ENCODE results near the gene PAFAH2. TPM values are rescaled to one million over a fixed set of nuclear protein-coding genes. Genes with fewer than 3 reads are reported as not detected.

Gene PAFAH2
- total and polyA plus RNA-seq, 4 donors, result 9.0 to 13.8 (median 10.8) TPM

DNA sequence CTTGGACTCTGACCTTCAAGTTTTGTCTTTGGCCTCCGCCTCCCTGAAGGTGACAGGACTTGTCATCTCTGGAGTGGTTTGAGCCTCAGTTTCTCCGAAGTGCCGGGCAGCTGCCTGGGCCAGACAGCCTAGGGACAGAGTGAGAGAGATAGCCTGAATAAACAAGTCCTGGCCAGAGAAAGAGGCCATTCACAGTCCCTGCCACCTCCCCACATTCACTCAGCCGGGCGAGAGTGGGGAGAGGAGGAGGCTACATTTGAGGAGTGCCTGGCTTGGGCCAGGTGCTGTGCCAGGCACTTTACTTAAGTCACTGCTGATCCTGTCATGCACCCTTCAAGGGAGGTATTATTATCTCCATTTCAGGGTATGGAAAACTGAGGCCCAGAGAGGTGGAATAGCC lies 27.2 kb upstream of the PAFAH2 start:
- no peak for DNase-seq (ENCODE audit: low spot score)
- Histone ChIP-seq H3K27ac (ENCODE audit: low read depth in 1 of 2, low read length in 2 of 2) (no peak overlapping the region), H3K9me3 (ENCODE audit: control insufficient read depth in 4 of 4, low read length in 3 of 4) (no peaks in the 10 kb centered on the region), H3K4me3 (ENCODE audit: low read depth in 1 of 3, low read length in 3 of 3) (no peak overlapping the region), H3K9ac (ENCODE audit: low read depth in 1 of 2, low read length in 2 of 2) (no peak overlapping the region), H3K4me1 (ENCODE audit: control insufficient read depth in 4 of 4, insufficient read depth in 4 of 4, low read length in 3 of 4) (peaks cover 0 to 2% (median 0%) of the 10 kb centered on the region in 4 donors), H3K36me3 (ENCODE audit: control insufficient read depth in 4 of 4, insufficient read depth in 3 of 4, low read depth in 1 of 4, low read length in 3 of 4) (no peaks in the 10 kb centered on the region), H3K27me3 (ENCODE audit: control insufficient read depth in 4 of 4, insufficient read depth in 4 of 4, low read length in 3 of 4) (no peaks in the 10 kb centered on the region)
- WGBS, result 72% methylated on average over 5 of the region's 5 CpGs
- no peak for TF ChIP-seq RXRA (IDR thresholded peaks at IDR 0.05)
- TF ChIP-seq, protein P1, sequence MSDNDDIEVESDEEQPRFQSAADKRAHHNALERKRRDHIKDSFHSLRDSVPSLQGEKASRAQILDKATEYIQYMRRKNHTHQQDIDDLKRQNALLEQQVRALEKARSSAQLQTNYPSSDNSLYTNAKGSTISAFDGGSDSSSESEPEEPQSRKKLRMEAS (IDR thresholded peaks at IDR 0.05), result no peak
- TF ChIP-seq, protein P2, sequence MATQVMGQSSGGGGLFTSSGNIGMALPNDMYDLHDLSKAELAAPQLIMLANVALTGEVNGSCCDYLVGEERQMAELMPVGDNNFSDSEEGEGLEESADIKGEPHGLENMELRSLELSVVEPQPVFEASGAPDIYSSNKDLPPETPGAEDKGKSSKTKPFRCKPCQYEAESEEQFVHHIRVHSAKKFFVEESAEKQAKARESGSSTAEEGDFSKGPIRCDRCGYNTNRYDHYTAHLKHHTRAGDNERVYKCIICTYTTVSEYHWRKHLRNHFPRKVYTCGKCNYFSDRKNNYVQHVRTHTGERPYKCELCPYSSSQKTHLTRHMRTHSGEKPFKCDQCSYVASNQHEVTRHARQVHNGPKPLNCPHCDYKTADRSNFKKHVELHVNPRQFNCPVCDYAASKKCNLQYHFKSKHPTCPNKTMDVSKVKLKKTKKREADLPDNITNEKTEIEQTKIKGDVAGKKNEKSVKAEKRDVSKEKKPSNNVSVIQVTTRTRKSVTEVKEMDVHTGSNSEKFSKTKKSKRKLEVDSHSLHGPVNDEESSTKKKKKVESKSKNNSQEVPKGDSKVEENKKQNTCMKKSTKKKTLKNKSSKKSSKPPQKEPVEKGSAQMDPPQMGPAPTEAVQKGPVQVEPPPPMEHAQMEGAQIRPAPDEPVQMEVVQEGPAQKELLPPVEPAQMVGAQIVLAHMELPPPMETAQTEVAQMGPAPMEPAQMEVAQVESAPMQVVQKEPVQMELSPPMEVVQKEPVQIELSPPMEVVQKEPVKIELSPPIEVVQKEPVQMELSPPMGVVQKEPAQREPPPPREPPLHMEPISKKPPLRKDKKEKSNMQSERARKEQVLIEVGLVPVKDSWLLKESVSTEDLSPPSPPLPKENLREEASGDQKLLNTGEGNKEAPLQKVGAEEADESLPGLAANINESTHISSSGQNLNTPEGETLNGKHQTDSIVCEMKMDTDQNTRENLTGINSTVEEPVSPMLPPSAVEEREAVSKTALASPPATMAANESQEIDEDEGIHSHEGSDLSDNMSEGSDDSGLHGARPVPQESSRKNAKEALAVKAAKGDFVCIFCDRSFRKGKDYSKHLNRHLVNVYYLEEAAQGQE (IDR thresholded peaks at IDR 0.05), result no peak
- no peak for TF ChIP-seq JUND (IDR thresholded peaks at IDR 0.05)
- no peak for TF ChIP-seq FOXA2 (IDR thresholded peaks at IDR 0.05)
- TF ChIP-seq ZBTB33 (IDR thresholded peaks at IDR 0.05), result no peak
- TF ChIP-seq GABPA (IDR thresholded peaks at IDR 0.05 in 1 of 2, conservative IDR thresholded peaks at IDR 0.05 in 1 of 2), result no peak
- TF ChIP-seq TAF1 (conservative IDR thresholded peaks at IDR 0.05), result no peak
- TF ChIP-seq RAD21 (IDR thresholded peaks at IDR 0.05), result no peak
- no peak for TF ChIP-seq EGR1 (IDR thresholded peaks at IDR 0.05; ENCODE audit: low read depth in 2 of 2)
- TF ChIP-seq ATF3 (IDR thresholded peaks at IDR 0.05), result no peak
- TF ChIP-seq FOXA1 (IDR thresholded peaks at IDR 0.05), result no peak
- TF ChIP-seq YY1 (IDR thresholded peaks at IDR 0.05), result no peak
- TF ChIP-seq NR2F2 (IDR thresholded peaks at IDR 0.05), result no peak
- no peak for TF ChIP-seq HNF4A (conservative IDR thresholded peaks at IDR 0.05)
- no peak for TF ChIP-seq SP1 (IDR thresholded peaks at IDR 0.05)
- TF ChIP-seq, protein P3, sequence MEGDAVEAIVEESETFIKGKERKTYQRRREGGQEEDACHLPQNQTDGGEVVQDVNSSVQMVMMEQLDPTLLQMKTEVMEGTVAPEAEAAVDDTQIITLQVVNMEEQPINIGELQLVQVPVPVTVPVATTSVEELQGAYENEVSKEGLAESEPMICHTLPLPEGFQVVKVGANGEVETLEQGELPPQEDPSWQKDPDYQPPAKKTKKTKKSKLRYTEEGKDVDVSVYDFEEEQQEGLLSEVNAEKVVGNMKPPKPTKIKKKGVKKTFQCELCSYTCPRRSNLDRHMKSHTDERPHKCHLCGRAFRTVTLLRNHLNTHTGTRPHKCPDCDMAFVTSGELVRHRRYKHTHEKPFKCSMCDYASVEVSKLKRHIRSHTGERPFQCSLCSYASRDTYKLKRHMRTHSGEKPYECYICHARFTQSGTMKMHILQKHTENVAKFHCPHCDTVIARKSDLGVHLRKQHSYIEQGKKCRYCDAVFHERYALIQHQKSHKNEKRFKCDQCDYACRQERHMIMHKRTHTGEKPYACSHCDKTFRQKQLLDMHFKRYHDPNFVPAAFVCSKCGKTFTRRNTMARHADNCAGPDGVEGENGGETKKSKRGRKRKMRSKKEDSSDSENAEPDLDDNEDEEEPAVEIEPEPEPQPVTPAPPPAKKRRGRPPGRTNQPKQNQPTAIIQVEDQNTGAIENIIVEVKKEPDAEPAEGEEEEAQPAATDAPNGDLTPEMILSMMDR (IDR thresholded peaks at IDR 0.05; ENCODE audit: low read depth, low read length, missing input control), result no peak
- TF ChIP-seq HNF4G (IDR thresholded peaks at IDR 0.05), result no peak

Measured in liver (tissue), 9 donors.